Pons (tissue), 1 donor: ENCODE data around the gene SLC39A5.

Experiments
- DNase-seq: peaks from one replicate; pipeline ENCODE4 v3.0.0-alpha.2; 2016; ENCODE audit warnings: low spot score

The SLC39A5 gene

GRCh38 chr12:56216461-56216860 is 13.4 kb upstream of the SLC39A5 start:
- DNase-seq = no peak

GRCh38 chr12:56219840-56220239 is 10.0 kb upstream of the SLC39A5 start:
- no peak for DNase-seq

GRCh38 chr12:56220611-56221231 is 9.1 kb upstream of the SLC39A5 start:
- peak; percentile 54 for DNase-seq

GRCh38 chr12:56221232-56221756 is 8.6 kb upstream of the SLC39A5 start:
- peak; percentile 36 for DNase-seq

GRCh38 chr12:56221757-56222530 is 7.9 kb upstream of the SLC39A5 start, which contains the start of gene RNF41:
RNF41 (minus strand) TSS chr12:56221922; CDS start chr12:56214047, 7,875 bp downstream.
- peak; percentile 97 for DNase-seq

- no peak for DNase-seq
These were observed 7.3 kb upstream of the SLC39A5 start for GRCh38 chr12:56222531-56222895.

GRCh38 chr12:56223571-56224101 is 6.2 kb upstream of the SLC39A5 start:
- no peak for DNase-seq

- peak; percentile 96 for DNase-seq
These were observed 5.6 kb upstream of the SLC39A5 start, which contains the start of gene NABP2 for GRCh38 chr12:56224102-56224701. NABP2 (plus strand) TSS chr12:56224342; CDS start chr12:56224857, 515 bp downstream.

DNA sequence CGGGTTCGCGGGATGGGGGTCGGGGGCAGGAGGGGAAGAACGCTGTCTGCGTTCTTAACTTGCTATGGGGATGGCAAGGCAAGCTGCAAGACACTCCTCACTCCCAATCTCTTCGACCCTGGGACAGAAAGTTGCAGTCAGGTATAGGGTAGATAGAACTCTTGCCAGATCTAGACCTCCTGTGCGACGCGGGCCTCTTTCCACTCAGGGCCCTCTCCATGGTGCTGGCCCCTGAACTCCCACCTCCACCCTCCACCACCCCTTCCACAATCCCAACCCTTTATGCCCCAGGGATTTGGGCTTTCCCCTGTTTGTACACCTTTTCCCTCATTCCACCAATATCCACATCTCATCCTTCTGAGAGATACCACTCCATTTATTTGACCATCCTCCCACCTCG is 4.9 kb upstream of the SLC39A5 start:
- no peak for DNase-seq

- DNase-seq = no peak
These were observed 769 bp upstream of the SLC39A5 start for GRCh38 chr12:56229082-56229481.

DNA sequence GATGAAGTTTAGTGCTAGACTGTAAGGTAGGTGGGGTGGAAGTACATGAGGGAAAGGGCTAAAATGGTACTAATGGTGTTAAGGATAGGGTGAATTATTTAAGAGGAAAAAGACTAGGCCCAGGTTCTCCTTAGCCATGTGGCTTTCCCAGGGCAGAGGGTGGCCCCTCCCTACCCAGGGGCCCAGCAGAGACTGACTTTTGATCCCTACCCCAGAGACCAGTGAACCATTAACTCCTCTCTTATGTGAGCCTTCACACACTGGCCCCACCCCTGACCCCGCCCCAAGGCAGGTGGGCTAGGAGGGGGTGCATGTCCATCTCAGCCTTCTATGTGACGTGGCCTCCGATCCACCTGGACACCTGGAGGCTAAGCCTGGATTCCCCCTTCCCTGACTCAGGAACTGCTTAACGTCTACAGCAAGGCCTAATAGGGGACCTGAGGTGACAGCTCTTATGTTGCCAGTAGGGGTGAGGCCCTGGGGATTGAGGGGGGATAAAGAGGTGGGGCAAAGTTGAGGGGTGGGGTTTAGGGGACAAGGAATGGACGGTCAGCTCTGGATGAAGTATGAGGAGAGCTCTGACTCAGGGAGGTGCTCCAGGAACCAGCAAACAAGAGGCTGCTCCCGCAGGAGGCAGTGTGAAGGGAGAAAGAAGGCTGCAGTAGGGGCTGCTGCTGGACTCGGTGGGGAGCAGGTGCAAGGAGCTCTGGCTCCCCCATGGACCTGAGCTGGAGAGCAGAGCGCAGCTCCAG is 757 bp downstream of the SLC39A5 start:
- no peak for DNase-seq

- no peak for DNase-seq
These were observed 1.3 kb downstream of the SLC39A5 start for GRCh38 chr12:56231184-56231582.

DNA sequence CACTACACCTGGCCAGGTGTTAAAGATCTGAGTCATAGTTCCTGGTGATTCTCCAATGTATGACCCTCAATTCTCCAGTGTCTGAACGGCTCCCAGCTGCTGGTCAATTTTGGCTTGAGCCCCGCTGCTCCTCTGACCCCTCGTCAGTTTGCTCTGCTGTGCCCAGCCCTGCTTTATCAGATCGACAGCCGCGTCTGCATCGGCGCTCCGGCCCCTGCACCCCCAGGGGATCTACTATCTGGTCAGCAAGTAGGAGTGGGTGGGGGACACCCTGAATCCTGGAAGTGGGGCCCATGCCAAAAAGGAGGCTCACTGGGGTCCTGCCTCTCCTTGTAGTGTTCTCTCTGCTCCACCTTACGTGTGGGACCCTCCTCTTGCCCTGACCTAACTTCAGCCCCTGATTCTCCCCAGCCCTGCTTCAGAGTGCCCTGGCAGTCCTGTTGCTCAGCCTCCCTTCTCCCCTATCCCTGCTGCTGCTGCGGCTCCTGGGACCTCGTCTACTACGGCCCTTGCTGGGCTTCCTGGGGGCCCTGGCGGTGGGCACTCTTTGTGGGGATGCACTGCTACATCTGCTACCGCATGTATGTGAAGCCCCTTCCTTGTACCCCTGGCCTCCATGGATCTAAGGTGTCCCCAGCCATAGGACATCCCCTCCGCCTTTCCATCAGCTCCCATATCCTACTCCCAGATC is 5.0 kb downstream of the SLC39A5 start:
- no peak for DNase-seq

- no peak for DNase-seq
These were observed 6.2 kb downstream of the SLC39A5 start for GRCh38 chr12:56236091-56236490.

DNA sequence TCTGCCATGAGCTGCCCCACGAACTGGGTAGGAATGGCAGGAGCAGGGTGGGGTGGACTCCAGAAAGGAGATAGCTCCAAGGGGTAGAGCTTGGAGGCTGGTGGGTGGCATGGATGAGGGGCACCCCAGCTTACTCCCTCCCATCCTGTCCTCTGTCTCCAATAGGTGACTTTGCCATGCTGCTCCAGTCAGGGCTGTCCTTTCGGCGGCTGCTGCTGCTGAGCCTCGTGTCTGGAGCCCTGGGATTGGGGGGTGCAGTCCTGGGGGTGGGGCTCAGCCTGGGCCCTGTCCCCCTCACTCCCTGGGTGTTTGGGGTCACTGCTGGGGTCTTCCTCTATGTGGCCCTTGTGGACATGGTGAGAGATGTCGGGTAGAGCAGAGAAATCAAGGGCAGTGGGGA is 7.1 kb downstream of the SLC39A5 start:
- no peak for DNase-seq

DNA sequence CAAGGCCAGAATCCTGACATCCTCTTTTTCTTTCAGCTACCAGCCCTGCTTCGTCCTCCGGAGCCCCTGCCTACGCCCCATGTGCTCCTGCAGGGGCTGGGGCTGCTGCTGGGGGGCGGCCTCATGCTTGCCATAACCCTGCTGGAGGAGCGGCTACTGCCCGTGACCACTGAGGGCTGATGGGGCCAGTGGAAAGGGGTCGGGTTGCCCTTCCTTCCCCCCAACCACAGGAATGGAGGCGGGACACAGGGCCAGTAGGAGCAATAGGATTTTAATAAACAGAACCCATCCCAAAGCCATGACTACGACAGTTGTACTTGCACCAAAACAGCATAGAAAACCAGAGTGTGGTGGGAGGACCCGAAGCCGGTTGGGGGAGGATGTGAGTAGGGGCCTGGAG is 7.7 kb downstream of the SLC39A5 start:
- no peak for DNase-seq

DNA sequence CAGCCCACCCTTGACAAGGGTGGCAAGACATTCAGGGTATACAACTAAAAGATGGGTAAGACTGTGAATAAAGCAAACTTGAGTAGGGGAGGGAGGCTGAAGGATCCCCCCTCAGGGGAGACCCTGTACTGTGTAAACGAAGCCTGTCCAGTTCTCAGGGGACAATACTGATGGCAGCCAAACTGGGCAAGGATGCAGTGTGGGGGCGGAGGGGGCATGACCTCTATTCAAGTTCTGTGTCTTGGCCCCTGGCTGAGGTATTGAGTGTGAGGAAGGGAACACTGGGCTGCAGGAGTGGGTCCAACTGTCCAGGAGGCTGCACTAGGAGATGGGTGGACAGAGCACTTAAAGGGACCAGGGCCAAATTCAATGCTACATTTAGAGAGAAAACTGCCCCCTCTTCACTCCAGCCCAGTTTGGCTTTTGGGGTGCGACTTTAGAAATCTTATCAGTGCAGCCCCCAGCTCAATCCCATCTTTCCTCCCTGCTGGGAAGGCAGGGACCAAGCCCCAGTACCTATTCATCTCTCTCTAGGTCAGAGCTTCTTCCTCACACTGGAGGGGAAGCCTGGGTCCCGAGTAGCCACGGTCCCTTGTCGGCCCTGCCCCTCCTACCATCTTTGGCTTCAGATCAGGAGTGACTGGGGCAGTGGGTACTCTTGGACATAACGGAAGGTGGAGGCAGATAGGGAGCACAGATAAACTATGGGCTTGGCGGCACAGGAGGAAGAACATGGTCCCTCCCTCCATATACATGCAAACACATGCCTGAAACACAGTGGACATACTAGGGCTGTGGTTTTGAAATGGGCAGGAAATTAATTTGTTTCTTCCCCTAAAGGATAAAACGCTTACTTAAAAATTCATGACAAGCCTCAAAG is 11.8 kb downstream of the SLC39A5 start:
- no peak for DNase-seq

GRCh38 chr12:56242986-56243385 is 13.1 kb downstream of the SLC39A5 start:
- no peak for DNase-seq

GRCh38 chr12:56243731-56244181 is 13.9 kb downstream of the SLC39A5 start:
- DNase-seq = no peak

DNA sequence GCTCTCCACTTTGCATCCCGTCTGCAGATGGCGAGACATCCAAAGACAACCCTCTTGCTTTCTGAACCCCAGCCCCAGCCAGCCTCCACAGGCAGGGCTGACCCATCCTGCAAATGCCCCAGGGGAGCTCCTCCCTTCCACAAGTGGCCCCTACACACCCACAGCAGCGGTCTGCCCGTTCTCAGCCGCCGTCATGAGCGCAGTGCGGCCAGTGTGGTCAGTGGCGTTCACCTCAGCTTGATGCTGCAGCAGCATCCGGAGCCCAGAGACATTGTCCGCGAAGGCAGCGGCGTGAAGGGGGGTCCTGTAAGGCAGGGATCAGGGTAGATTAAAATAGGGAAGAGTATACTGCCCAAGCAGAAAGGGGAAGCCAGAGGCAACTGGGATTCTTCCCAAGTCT is 14.6 kb downstream of the SLC39A5 start:
- DNase-seq = no peak
